Fibroblast of skin of back (primary cell): ENCODE measurements around the gene CD274. TPM values are rescaled to one million over a fixed set of nuclear protein-coding genes. Genes with fewer than 3 reads are reported as not detected.
"Not testable (repeated sequence)": the region's sequence is repeated elsewhere in the genome, so short reads cannot be mapped to it uniquely, and the experiment has no call there.

Experiments used
- DNase-seq: peaks from one replicate; pipeline ENCODE4 v3.0.0-alpha.2; 2013
- polyA plus RNA-seq, 2 experiments: library from polyadenylated mRNA; unstranded; fragments of 120-200 nt; gene quantifications; one replicate each; pipeline ENCODE4 v1.2.1, GENCODE V29; 2013; ENCODE audit not compliant: insufficient read length in 2 of 2

Gene CD274
- 3.2 TPM for polyA plus RNA-seq (2013, experiment 1 of 2; ENCODE audit: insufficient read length)
- 1.6 TPM for polyA plus RNA-seq (2013, experiment 2 of 2; ENCODE audit: insufficient read length)

- DNase-seq: peak; percentile 78
Measured at GRCh38 chr9:5450359-5451091, at the start of gene CD274. Gene CD274 (plus strand): TSS chr9:5450542. CDS start chr9:5456114, 5,572 bp downstream.

- no peak for DNase-seq
Measured at GRCh38 chr9:5402217-5402616, 48.1 kb upstream of the CD274 start.

GRCh38 chr9:5408596-5408995 is 41.7 kb upstream of the CD274 start:
- no peak for DNase-seq

- DNase-seq: no peak
Measured at GRCh38 chr9:5416953-5417352, 33.4 kb upstream of the CD274 start.

DNA sequence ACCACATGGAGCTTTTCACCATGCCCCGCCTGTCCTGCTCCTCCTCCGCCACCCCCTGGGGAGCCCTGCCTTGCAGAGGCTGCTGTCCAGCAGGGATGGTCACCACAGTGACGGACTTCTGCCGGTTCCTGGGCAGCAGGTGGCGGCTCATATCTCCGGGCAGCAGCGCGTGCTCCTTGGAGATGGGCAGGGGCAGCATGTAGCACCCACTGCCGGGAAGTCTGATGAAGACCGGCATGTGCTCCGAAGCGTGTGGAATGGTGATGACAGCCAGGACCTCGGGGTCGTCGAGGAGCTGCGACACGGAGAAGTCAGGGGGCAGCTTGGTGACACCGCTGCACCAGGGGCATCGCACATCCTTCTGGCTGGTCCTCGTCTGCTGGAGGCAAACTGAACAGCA is 31.9 kb upstream of the CD274 start:
- DNase-seq: no peak

DNA sequence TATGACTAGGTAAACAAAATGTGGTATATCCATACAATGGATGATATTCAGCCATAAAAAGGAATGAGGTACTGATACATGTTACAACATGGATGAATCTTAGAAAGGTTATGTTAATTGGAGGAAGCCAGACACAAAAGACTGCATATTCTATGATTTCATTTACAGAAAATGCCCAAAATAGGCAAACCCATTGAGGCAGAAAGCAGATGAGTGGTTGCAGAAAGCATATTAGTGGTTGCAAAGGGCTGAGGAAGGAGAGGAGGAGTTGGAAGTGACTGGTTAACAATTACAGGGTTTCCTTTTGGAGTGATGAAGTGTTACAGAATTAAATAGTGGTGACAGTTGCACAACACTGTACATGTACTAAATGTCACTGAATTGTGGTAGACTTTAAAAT is 30.4 kb upstream of the CD274 start:
- DNase-seq: no peak

- no peak for DNase-seq
Measured at GRCh38 chr9:5421163-5421562, 29.2 kb upstream of the CD274 start.

- no peak for DNase-seq
Measured at GRCh38 chr9:5422276-5422675, 28.1 kb upstream of the CD274 start.

GRCh38 chr9:5425006-5425628 is 25.2 kb upstream of the CD274 start:
- DNase-seq: peak; percentile 35

DNA sequence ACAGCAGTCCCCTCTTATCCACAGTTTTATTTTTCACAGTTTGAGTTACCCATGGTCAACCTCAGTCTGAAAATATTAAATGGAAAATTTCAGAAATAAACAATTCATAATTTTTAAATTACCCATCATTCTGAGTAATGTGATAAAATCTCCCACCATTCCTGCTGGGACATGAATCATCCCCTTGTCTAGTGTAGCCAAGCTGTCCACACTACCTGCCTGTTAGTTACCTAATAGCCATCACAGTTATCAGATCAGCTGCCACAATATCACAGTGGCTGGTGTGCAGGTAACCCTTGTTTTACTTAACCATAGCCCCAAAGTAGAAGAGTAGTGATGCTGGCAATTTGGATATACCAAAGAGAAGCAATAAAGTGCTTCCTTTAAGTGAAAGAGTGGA is 23.3 kb upstream of the CD274 start:
- DNase-seq: no peak

- DNase-seq: no peak
Measured at GRCh38 chr9:5428172-5428571, 22.2 kb upstream of the CD274 start.

DNA sequence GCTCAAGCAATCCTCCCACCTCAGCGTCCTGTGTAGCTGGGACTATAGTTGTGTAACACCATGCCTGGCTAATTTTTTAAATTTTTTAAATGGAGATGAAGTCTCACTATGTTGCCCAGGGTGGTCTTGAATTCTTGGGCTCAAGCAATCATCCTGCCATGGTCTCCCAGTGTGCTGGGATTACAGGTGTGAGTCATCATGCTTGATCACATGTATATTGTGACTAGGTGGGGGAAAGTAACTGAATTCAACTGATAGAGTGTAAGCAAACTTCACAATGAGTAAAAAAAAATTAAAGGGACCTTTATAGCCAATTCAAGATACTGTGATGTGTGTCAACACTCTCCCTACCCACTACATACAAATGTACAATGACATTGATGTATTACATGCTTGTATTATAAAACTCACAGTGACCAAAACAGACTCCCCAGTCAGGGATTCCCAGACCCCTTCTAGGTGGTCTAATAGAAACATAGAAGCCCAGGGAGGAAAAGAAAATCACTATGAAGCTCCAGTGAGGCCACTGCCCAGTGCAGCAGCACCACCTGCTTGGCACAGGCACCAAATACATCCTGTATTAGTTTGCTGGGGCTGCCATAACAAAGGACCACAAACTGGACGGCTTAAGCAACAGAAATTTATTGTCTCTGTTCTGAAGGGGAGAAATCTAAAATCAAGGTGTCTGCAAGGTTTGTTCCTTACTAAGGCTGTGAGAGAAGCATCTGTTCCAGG is 21.4 kb upstream of the CD274 start:
- DNase-seq: no peak

- no peak for DNase-seq
Measured at GRCh38 chr9:5429873-5430564, 20.3 kb upstream of the CD274 start.

DNA sequence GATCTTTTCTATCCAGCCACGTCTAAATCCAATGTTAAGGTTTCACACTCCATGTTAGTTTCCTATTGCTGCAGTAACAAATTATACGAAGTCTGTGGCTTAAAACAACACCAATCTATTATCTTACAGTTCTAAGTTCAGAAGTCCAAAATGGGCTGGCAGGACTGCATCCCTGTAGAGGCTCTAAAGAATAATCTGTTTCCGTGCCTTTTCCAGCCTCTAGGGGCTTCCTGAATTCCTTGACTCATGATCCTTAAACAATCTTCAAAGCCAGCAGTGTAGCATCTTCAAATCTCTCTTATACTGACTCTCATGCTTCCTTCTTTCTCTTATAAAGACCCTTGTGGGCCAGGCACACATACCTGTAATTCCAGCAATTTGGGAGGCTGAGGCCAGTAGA is 19.4 kb upstream of the CD274 start:
- DNase-seq: no peak

GRCh38 chr9:5432890-5433289 is 17.5 kb upstream of the CD274 start:
- DNase-seq: not testable (repeated sequence)

DNA sequence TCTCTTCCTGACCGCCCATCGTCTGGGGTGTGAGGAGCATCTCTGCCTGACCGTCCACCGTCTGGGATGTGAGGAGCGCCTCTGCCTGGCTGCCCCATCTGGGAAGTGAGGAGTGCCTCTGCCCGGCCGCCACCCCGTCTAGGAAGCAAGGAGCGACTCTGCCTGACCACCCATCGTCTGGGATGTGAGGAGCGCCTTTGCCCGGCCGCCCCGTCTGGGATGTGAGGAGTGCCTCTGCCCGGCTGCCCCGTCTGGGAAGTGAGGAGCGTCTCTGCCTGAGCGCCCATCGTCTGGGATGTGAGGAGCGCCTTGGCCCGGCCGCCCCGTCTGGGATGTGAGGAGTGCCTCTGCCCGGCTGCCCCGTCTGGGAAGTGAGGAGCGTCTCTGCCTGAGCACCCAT is 17.0 kb upstream of the CD274 start:
- DNase-seq: not testable (repeated sequence)

GRCh38 chr9:5433841-5434810 is 16.2 kb upstream of the CD274 start:
- DNase-seq: not testable (repeated sequence)

DNA sequence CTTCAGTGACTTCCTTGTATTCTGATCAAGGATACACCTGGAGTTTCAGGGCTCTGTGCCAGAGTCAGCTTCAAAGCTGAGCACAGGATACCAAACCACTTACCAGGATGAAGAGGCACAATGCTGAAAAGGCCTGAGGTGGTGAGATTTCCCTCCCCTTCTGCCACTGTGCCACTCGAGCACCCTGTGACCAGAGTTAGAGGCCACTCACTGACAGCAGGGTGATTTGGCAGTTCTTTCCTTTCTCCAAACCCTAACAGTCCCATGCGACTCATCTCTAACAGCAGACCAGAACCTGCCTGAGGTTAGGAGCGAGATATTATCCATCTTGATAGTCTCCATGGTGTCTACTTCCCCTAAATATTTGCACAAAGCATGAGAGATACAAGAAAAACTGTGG is 14.4 kb upstream of the CD274 start:
- no peak for DNase-seq

- no peak for DNase-seq
Measured at GRCh38 chr9:5436441-5436840, 13.9 kb upstream of the CD274 start.

- peak; percentile 94 for DNase-seq
Measured at GRCh38 chr9:5437254-5438216, 12.8 kb upstream of the CD274 start, which contains the start of gene PLGRKT. Gene PLGRKT (minus strand): TSS chr9:5437925. CDS start chr9:5431977, 5,948 bp downstream.
